Vagina (tissue), 2 donors: ENCODE results near the gene DNAJC7. TPM values are rescaled to one million over a fixed set of nuclear protein-coding genes. Genes with fewer than 3 reads are reported as not detected.

Experiments used
- DNase-seq, 2 donors: peaks; one replicate each; pipeline ENCODE4 v3.0.0-alpha.2; 2017; ENCODE audit errors: extremely low spot score in 2 of 2
- H3K27ac ChIP-seq: fragments of 200-600 bp; sonication (generic); one replicate; pipeline ENCODE4 v1.5.1; 2019
- H3K27me3 ChIP-seq: fragments of 200-600 bp; sonication (generic); one replicate; pipeline ENCODE4 v1.5.1; 2019
- H3K36me3 ChIP-seq, 2 donors: fragments of 200-600 bp; sonication (generic); one replicate each; pipeline ENCODE4 v1.5.1; 2017 to 2019
- H3K4me1 ChIP-seq: fragments of 200-600 bp; sonication (generic); one replicate; pipeline ENCODE4 v1.5.1; 2019
- H3K4me3 ChIP-seq, 2 donors: fragments of 200-600 bp; sonication (generic); 1 replicate in 1 of 2; 2 replicates in 1 of 2; pipeline ENCODE4 v1.5.1; 2016 to 2019
- H3K9me3 ChIP-seq: fragments of 200-600 bp; sonication (generic); one replicate; pipeline ENCODE4 v1.5.1; 2019
- POLR2A ChIP-seq, 2 donors: fragments of 450-650 bp; IDR thresholded peaks; one replicate each; pipeline ENCODE4 v1.6.1; 2017; ENCODE audit warnings: antibody characterized with exemption in 2 of 2, mild to moderate bottlenecking in 2 of 2, moderate library complexity in 2 of 2
- POLR2AphosphoS5 ChIP-seq, 2 donors: sonication (generic); formaldehyde crosslinking; IDR thresholded peaks; one replicate each; pipeline ENCODE4 v1.9.0; 2017; ENCODE audit warnings: antibody characterized with exemption in 2 of 2, mild to moderate bottlenecking in 2 of 2, low read depth in 1 of 2; ENCODE audit not compliant: insufficient read depth in 1 of 2
- intact Hi-C: fragments of 100-400 bp; cut with DNase I; formaldehyde crosslinking; loops from one replicate; pipeline ENCODE4 v1.15.1; 2023
- total RNA-seq: library from RNA; depleted of rRNA; stranded (reverse); fragments of >200 nt; gene quantifications from one replicate; pipeline ENCODE4 v1.2.3, GENCODE V29; 2016
- TF ChIP-seq, protein P1 (sequence below), 3 experiments: fragments of 450-650 bp in 2 of 3; fragments of 200-600 bp in 1 of 3; sonication (generic) in 1 of 3; IDR thresholded peaks; one replicate each; pipeline ENCODE4 v1.5.1; 2017 to 2019; ENCODE audit warnings: antibody characterized with exemption in 3 of 3, mild to moderate bottlenecking in 2 of 3, moderate library complexity in 2 of 3

Gene DNAJC7
- total RNA-seq, 1 donor from 2014 or later = 60.2 TPM

DNA sequence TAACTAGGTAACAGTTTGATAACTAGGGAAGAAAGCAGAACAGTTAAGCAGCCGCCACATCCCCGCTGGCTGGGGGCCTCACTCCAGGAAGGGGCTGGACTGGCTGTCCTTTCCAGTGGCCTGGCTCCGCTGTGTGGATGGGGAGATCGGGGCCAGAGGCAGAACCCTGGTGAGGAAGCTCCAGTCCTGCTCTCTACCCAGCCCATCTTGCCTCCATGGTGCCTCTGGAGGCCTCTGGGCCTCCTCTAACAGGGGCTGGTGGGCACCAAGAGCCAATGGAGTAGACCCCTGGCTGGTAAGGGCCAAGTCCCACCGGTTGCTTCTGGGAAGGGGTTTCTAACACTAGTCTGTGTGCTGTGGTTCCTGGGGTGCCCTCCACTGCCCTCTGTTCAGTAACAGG lies 42.6 kb downstream of the DNAJC7 start:
- intact Hi-C loops = no loop called here
- H3K36me3 ChIP-seq = peaks cover 0 to 71% of the 10 kb centered on the region in 2 donors
- TF ChIP-seq POLR2AphosphoS5 (IDR thresholded peaks at IDR 0.05; ENCODE audit: insufficient read depth in 1 of 2, low read depth in 1 of 2) = no peak
- TF ChIP-seq POLR2A (IDR thresholded peaks at IDR 0.05) = no peak
- TF ChIP-seq, protein P1, sequence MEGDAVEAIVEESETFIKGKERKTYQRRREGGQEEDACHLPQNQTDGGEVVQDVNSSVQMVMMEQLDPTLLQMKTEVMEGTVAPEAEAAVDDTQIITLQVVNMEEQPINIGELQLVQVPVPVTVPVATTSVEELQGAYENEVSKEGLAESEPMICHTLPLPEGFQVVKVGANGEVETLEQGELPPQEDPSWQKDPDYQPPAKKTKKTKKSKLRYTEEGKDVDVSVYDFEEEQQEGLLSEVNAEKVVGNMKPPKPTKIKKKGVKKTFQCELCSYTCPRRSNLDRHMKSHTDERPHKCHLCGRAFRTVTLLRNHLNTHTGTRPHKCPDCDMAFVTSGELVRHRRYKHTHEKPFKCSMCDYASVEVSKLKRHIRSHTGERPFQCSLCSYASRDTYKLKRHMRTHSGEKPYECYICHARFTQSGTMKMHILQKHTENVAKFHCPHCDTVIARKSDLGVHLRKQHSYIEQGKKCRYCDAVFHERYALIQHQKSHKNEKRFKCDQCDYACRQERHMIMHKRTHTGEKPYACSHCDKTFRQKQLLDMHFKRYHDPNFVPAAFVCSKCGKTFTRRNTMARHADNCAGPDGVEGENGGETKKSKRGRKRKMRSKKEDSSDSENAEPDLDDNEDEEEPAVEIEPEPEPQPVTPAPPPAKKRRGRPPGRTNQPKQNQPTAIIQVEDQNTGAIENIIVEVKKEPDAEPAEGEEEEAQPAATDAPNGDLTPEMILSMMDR (IDR thresholded peaks at IDR 0.05) = no peak
- H3K27me3 ChIP-seq = no peaks in the 10 kb centered on the region
- H3K4me1 ChIP-seq = peaks cover 87% of the 10 kb centered on the region
- DNase-seq = no peak
- no peaks in the 10 kb centered on the region for H3K9me3 ChIP-seq
- peak overlapping the region; percentile 71 for H3K27ac ChIP-seq
- H3K4me3 ChIP-seq = no peak overlapping the region

DNA sequence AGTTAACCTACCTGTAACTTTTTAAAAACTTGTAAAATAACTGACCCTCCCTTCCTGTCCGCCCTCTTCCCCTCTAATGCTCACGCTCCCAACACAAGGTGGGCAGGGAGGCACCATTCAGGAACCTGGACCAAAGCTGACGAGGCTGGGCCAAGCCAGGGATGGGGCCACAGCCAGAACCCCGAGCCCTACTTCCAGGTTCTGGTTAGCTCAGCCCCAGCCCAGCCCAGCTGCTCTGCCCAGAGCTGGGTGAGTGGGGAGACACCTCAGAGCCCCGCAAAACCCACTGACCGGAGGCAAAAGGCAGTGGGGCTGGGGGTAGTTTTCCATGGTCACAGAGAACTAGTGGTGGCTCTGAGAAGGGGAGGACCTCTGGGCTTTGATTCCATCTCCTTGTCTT lies 43.2 kb downstream of the DNAJC7 start:
- Histone ChIP-seq H3K27ac (no peak overlapping the region), H3K4me3 (no peak overlapping the region), H3K9me3 (no peaks in the 10 kb centered on the region), H3K27me3 (no peaks in the 10 kb centered on the region), H3K36me3 (peaks cover 0 to 76% of the 10 kb centered on the region in 2 donors), H3K4me1 (peaks cover 93% of the 10 kb centered on the region)
- intact Hi-C loops = no loop called here
- DNase-seq = no peak
- TF ChIP-seq, protein P1 (IDR thresholded peaks at IDR 0.05) = no peak
- TF ChIP-seq POLR2AphosphoS5 (IDR thresholded peaks at IDR 0.05; ENCODE audit: insufficient read depth in 1 of 2, low read depth in 1 of 2) (no peak), POLR2A (IDR thresholded peaks at IDR 0.05) (no peak)

DNA sequence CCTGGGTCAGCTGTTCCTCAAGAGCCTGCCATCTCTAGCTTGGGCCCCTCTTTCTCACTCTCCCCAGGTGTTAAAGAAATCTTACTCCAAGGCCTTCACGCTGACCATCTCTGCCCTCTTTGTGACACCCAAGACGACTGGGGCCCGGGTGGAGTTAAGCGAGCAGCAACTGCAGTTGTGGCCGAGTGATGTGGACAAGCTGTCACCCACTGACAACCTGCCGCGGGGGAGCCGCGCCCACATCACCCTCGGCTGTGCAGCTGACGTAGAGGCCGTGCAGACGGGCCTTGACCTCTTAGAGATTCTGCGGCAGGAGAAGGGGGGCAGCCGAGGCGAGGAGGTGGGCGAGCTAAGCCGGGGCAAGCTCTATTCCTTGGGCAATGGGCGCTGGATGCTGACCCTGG lies 43.8 kb downstream of the DNAJC7 start:
- no peak for DNase-seq
- TF ChIP-seq, protein P1 (IDR thresholded peaks at IDR 0.05) = no peak
- TF ChIP-seq POLR2AphosphoS5 (IDR thresholded peaks at IDR 0.05; ENCODE audit: insufficient read depth in 1 of 2, low read depth in 1 of 2) (peak in 1 of 2 donors; percentile 3), POLR2A (IDR thresholded peaks at IDR 0.05) (no peak)
- intact Hi-C loops = no loop called here
- Histone ChIP-seq H3K9me3 (no peaks in the 10 kb centered on the region), H3K27me3 (no peaks in the 10 kb centered on the region), H3K36me3 (peaks cover 0 to 77% of the 10 kb centered on the region in 2 donors), H3K4me1 (peaks cover 93% of the 10 kb centered on the region), H3K27ac (no peak overlapping the region), H3K4me3 (no peak overlapping the region)

GRCh38 chr17:41972571-41973407 lies 44.5 kb downstream of the DNAJC7 start:
- Histone ChIP-seq H3K36me3 (peaks cover 0 to 74% of the 10 kb centered on the region in 2 donors), H3K27ac (no peak overlapping the region), H3K4me3 (no peak overlapping the region), H3K9me3 (no peaks in the 10 kb centered on the region), H3K4me1 (peaks cover 93% of the 10 kb centered on the region), H3K27me3 (no peaks in the 10 kb centered on the region)
- TF ChIP-seq, protein P1 (IDR thresholded peaks at IDR 0.05) = no peak
- peak in 1 of 2 donors; percentile 7 for TF ChIP-seq POLR2AphosphoS5 (IDR thresholded peaks at IDR 0.05; ENCODE audit: insufficient read depth in 1 of 2, low read depth in 1 of 2)
- intact Hi-C loops = no loop called here
- no peak for DNase-seq
